ENCODE results near the gene RPL29.

- TF ChIP-seq POLR2AphosphoS5 (IDR thresholded peaks at IDR 0.05; ENCODE audit: borderline replicate concordance, low read depth, low read length): no peak
- TF ChIP-seq EZH2 (IDR thresholded peaks at IDR 0.05): no peak
Observed at GRCh38 chr3:51957520-51958205, 38.0 kb downstream of the RPL29 start.
